IPS-18c (cell line): Measurements from ENCODE around the gene ETV7.
"Not testable (repeated sequence)": the region's sequence is repeated elsewhere in the genome, so short reads cannot be mapped to it uniquely, and the experiment has no call there.

Experiments used
- H3K4me3 ChIP-seq: 2 replicates; pipeline ENCODE4 v1.7.0; 2013; ENCODE audit warnings: low read depth, mild to moderate bottlenecking, low read length, moderate library complexity; ENCODE audit not compliant: insufficient read depth
- H3K9me3 ChIP-seq: one replicate; pipeline ENCODE4 v1.6.1; 2013; ENCODE audit warnings: mild to moderate bottlenecking, low read length, moderate library complexity; ENCODE audit not compliant: control insufficient read depth, insufficient read depth

Gene ETV7

DNA sequence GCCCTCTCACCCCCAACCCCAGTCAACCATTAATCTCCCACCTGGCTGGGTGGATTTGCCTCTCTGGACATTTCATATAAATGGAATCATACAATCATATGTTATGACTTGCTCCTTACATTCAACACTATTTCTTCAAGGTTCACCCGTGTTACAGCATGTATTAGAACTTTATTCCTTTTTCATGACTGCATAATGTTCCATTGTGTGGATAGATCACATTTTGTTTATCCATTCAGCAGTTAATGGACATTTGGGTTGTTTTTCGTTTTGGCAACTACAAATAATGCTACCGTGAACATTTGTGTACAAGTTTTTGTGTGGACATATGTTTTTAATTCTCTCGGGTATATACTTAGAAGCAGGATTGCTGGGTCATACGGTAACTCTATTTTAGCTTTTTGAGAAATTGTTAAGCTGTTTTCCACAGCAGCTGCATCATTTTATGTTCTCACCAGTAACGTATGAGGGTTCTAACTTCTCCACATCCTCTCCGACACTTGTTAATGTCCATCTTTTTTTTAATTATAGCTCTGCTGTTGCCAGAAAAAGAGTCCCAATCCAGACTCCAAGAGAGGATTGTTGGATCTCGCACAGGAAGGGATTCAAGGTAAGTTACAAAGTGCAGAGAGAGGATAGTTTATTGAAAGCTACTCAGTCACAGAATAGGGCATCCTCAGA is 34.9 kb downstream of the ETV7 start:
- H3K4me3 ChIP-seq, result no peak overlapping the region
- H3K9me3 ChIP-seq, result no peaks in the 10 kb centered on the region

DNA sequence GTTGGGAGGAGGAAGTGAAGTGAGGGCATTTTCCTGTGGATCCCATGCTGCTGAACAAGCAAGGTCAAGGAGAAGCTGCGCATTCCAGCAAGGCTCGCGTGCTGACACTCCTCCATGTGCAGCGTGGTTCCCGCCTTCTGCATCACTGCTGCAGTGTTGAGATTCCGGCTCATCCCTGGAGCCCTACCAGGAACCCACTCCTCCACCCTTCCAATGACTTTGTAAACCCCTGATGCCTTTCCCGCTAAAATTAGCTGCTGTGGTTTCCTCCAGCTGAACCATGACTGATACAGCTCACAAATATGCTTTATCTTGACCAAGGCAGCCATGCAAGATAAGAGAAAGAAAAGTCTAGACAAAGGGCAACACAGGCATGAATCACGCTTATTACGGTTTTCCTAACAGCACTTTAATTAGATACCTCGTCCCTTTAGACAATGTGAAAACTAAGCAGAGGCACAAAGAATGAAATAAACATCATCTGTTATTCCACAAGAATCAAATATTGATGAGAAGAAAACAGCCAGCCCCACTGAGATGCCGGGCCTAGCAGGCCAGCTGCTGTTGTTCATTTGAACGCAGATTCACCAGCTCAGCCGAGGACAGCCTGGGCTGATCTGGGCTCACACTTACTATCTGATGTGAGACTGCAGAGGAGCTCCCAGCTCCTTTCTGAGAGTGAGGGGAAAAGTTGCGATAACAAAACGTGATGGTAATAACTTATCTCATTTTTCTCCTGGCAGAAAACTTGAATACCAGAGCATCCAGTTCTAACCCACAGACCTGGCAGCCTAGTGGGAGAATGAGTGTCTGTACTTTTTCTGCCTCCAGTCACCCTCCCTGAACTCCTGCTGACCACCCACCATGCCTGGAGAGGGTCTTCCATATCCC is 36.5 kb downstream of the ETV7 start:
- H3K9me3 ChIP-seq, result no peaks in the 10 kb centered on the region
- no peak overlapping the region for H3K4me3 ChIP-seq

DNA sequence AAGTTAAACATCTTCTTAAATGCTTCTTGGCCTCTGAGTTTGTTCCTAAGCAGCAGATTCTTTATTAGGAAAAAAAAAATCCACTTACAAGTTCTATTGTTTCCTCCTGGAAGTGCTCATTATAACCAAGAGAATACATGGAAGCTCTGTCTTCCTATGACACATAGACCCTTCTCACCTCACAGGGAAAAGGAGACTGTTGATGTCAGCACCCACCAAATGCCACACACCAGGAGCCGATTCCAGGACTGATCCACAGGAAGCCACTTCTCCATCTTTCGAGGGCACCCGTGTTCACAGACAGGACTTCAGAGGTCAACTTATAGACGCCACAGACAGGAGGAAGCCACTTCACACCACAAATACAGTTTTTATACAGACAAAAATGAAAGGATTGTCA is 37.4 kb downstream of the ETV7 start:
- Histone ChIP-seq H3K9me3 (no peaks in the 10 kb centered on the region), H3K4me3 (no peak overlapping the region)

GRCh38 chr6:36349240-36349639 is 38.2 kb downstream of the ETV7 start:
- H3K9me3 ChIP-seq, result no peaks in the 10 kb centered on the region
- no peak overlapping the region for H3K4me3 ChIP-seq

GRCh38 chr6:36347621-36348020 is 39.8 kb downstream of the ETV7 start:
- H3K9me3 ChIP-seq, result no peaks in the 10 kb centered on the region
- H3K4me3 ChIP-seq, result no peak overlapping the region

- H3K9me3 ChIP-seq, result no peaks in the 10 kb centered on the region
- H3K4me3 ChIP-seq, result no peak overlapping the region
Observed at GRCh38 chr6:36346486-36347273, 40.8 kb downstream of the ETV7 start.

DNA sequence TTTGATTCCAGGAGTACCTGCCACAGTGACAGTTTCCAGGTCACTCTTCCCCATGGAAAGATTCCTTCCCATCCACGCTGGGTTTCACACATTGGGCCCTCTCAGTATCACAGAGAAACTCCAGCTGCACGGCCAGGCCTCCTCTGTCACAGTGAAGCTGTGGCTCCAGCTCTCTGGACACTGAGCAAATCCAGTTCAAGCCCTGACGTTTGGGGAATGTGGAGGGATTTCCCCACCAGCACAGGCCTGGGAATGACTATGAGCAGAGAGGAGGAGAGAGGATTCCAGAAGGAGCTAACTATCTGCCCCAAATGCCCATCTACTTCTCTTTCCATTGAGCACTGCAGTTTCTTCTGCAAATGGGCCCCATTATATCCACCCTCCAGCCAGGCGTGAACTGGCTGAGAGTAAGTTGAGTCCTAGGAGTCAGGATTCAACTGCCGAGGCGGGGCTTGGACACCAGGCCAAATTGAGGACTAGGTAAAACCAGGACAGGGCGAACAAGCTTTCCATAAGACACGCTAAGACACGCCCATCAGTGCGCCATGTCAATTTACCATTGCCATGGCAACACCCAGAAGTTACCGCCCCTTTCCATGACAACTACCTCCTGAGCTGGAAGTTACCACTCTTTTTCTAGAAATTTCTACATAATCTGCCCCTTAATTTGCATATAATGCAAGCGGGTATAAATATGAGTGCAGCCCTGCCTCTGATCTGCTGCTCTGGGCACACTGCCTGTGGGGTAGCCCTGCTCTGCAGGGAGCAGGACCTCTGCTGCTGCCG is 41.6 kb downstream of the ETV7 start:
- Histone ChIP-seq H3K9me3 (no peaks in the 10 kb centered on the region), H3K4me3 (no peak overlapping the region)

- Histone ChIP-seq H3K9me3 (no peaks in the 10 kb centered on the region), H3K4me3 (no peak overlapping the region)
Observed at GRCh38 chr6:36343109-36343680, 44.3 kb downstream of the ETV7 start.

DNA sequence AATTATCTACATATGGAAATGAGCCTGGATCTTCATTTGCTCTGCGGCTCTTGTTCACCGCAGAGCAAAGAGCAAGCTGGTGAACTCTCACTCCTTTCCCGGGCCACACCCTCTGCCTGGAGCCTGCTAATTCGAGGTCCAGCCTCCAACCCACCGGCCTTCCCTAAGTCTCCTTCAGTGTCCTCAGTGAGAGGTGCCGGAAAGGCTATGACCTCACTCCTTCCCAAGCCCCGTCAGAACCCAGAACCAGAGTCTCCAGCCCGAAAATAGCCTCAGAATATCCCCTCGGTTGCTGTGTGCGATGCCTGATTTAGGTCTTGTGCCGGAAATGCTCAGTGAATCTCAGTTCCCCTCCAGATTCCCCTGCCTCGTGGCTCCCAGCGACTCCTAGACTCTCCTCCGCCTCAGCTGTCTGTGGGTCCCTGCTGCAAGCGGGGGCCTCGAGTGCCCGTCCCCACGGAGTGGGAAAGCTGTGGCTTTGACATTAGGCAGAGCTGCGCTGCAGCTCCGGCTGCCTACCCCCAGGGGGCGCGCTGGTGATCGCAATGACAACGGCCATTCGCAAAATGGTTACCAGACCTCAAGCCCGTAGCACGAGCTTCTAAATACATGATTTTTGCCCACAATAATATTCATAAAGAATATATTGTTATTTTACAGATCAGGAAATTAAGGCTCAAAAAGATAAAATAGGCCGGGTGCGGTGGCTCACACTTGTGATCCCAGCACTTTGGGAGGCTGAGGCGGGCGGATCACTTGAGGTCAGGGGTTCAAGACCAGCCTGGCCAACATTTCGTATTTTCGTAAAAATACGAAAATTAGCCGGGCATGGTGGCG is 46.6 kb downstream of the ETV7 start:
- no peaks in the 10 kb centered on the region for H3K9me3 ChIP-seq
- peak overlapping the region; percentile 15; the same call in 1 of the 2 replicates for H3K4me3 ChIP-seq

DNA sequence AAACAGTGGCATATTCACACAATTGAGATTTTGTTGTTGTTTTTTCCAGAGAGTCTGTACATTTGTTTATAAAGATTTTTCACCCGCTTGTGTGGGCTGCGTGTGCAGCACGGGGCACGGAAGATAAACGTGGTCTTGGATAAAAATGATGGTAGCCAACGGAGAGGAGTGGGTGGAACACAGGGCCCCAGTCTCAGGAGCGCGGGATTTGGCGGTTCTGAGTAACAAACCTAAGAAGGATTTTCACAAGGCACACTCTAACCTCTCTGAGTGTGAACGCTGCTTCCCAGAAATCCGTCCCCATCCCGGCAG is 47.2 kb downstream of the ETV7 start:
- Histone ChIP-seq H3K9me3 (no peaks in the 10 kb centered on the region), H3K4me3 (peak overlapping the region; percentile 15; the same call in 1 of the 2 replicates)

DNA sequence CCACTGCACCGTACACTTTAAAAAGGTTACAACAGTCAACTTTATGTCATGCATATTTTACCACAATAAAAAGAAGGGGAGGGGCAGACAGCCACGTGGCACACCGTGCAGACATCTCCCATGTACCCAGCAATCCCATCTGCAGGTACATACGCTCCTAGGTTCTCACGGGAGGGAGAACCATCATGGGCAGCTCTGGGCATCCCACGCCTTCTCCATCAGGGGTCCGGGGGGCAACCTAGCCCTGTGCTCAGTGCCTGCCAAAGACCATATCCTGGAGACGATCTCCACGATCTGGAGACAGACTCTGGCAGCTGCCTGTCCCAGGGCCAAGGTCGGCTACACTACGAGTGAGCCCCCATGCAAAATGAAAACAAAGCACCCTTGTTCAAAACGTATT is 48.3 kb downstream of the ETV7 start:
- Histone ChIP-seq H3K9me3 (no peaks in the 10 kb centered on the region), H3K4me3 (no peak overlapping the region)

GRCh38 chr6:36338223-36338622 is 49.2 kb downstream of the ETV7 start:
- not testable (repeated sequence) for H3K9me3 ChIP-seq, H3K4me3 ChIP-seq

GRCh38 chr6:36337814-36338213 is 49.7 kb downstream of the ETV7 start:
- Histone ChIP-seq H3K4me3 (no peak overlapping the region), H3K9me3 (no peaks in the 10 kb centered on the region)

DNA sequence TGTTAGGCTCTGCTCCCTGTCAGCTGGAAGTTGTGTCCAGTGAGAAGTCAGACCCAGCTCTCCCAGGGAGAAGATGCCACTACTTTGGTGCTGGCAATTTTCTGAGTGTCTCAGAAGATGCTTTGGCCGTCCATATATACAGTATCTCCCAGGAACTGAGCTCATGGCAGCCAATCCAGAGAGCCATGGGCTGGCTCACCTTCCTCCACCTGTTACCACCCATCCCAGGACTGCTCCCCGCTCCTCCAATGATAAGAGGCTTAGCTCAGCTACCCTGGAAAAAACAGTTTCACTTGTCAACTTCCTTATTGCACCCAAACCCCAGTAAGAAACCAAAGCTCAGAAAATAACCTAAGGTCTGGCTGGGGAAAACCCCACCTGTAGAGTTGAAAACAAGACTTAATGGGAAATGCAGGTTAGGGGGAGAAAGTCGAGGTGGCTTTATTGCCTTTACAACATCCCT is 50.7 kb downstream of the ETV7 start, which contains the start of gene BNIP5:
Gene BNIP5 (minus strand): TSS at position 110 of the 463 bp plus-strand sequence. CDS start 6,198 bp downstream, outside the sequence.
- H3K4me3 ChIP-seq, result no peak within 1 kb of the TSS

GRCh38 chr6:36336208-36336710 is 51.2 kb downstream of the ETV7 start:
- H3K4me3 ChIP-seq, result no peak overlapping the region
- no peaks in the 10 kb centered on the region for H3K9me3 ChIP-seq

More for the DNA sequence above, 50.7 kb downstream of the ETV7 start, which contains the start of gene BNIP5:
- no peaks in the 10 kb centered on the region for H3K9me3 ChIP-seq
